Kidney (tissue), 14 donors: ENCODE measurements around the gene BAD. TPM values are rescaled to one million over a fixed set of nuclear protein-coding genes. Genes with fewer than 3 reads are reported as not detected.

ENCODE experiments used
- DNase-seq, 5 donors: peaks; one replicate each; pipeline ENCODE4 v3.0.0-alpha.2; 2013 to 2020
- FAIRE-seq: peaks from 2 replicates; lab custom pipeline; 2012; peaks lifted over from hg19 to GRCh38; lab: Jason Lieb, UNC
- H3K27ac ChIP-seq, 2 donors: one replicate each; pipeline ENCODE4 v1.7.0; 2013; ENCODE audit warnings: low read depth in 2 of 2, low read length in 2 of 2, inconsistent platforms in 1 of 2
- H3K27me3 ChIP-seq: one replicate; pipeline ENCODE4 v1.7.1; 2013; ENCODE audit warnings: low read length, inconsistent platforms; ENCODE audit not compliant: control insufficient read depth, insufficient read depth
- H3K36me3 ChIP-seq, 3 donors: one replicate each; pipeline versions ENCODE4 v1.7.0 to v1.7.1; 2013; ENCODE audit warnings: low read length in 3 of 3, control low read depth in 1 of 3, inconsistent platforms in 1 of 3; ENCODE audit not compliant: insufficient read depth in 3 of 3, control insufficient read depth in 2 of 3
- H3K4me1 ChIP-seq, 3 donors: one replicate each; pipeline versions ENCODE4 v1.7.0 to v1.7.1; 2013; ENCODE audit warnings: low read length in 3 of 3, inconsistent platforms in 1 of 3, low read depth in 1 of 3; ENCODE audit not compliant: control insufficient read depth in 2 of 3, insufficient read depth in 2 of 3
- H3K4me3 ChIP-seq, 3 donors: one replicate each; pipeline versions ENCODE4 v1.7.0 to v1.8.1; 2013; ENCODE audit warnings: low read length in 3 of 3, control low read depth in 1 of 3, inconsistent platforms in 1 of 3
- H3K9ac ChIP-seq, 3 donors: one replicate each; pipeline versions ENCODE4 v1.7.0 to v1.7.1; 2013; ENCODE audit warnings: low read length in 3 of 3, control low read depth in 1 of 3, inconsistent platforms in 1 of 3
- H3K9me3 ChIP-seq, 3 donors: one replicate each; pipeline versions ENCODE4 v1.7.0 to v1.7.1; 2013; ENCODE audit warnings: low read length in 3 of 3, control low read depth in 1 of 3, inconsistent platforms in 1 of 3; ENCODE audit not compliant: control insufficient read depth in 2 of 3, insufficient read depth in 1 of 3
- CTCF ChIP-seq: IDR thresholded peaks from 3 replicates; pipeline ENCODE4 v1.5.1; 2012; ENCODE audit warnings: mild to moderate bottlenecking, moderate library complexity, borderline replicate concordance; ENCODE audit not compliant: insufficient read depth; ENCODE audit errors: extremely low read depth
- intact Hi-C: fragments of 100-400 bp; cut with DNase I; formaldehyde crosslinking; loops from one replicate; pipeline ENCODE4 v1.11.1; 2022
- polyA plus RNA-seq: library from polyadenylated mRNA; stranded (reverse); fragments of 350-450 nt; fragmentation: Illumina TruSeq; extraction: RNeasy Lipid Tissue Mini Kit (QIAGEN cat#74804); gene quantifications from one replicate; pipeline ENCODE4 v1.2.3, GENCODE V29; 2014; ENCODE audit warnings: low read depth, low replicate concordance; ENCODE audit not compliant: insufficient read depth
- total RNA-seq: library from RNA; stranded (reverse); fragmentation: NEBNext Ultra II Directional; extraction: Animal tissue kit (Norgen Biotek cat#: 25700); gene quantifications from one replicate; pipeline ENCODE4 v1.2.1, GENCODE V29; 2021
- donor health status: control.
- donor health status: control.
- donor health status: control.
- donor health status: control.
- donor health status: control.
- donor health status: DM: yes; HTN: yes; CAD: no.
- donor health status: Normal renal cell carcinoma (clear cell type).

The BAD gene
- total and polyA plus RNA-seq, 2 donors from 2014 or later: 59.8 to 157 TPM

- intact Hi-C loops: no loop called here
- no peak for FAIRE-seq
Measured at GRCh38 chr11:64264371-64264852, 20.1 kb downstream of the BAD start.

GRCh38 chr11:64263947-64264317 lies 20.5 kb downstream of the BAD start:
- DNase-seq (no peak), FAIRE-seq (no peak)
- Histone ChIP-seq H3K9me3 (no peaks in the 10 kb centered on the region), H3K36me3 (peaks cover 0 to 8% (median 0%) of the 10 kb centered on the region in 3 donors), H3K27ac (no peak overlapping the region), H3K4me1 (peaks cover 0 to 12% (median 8%) of the 10 kb centered on the region in 3 donors), H3K9ac (no peak overlapping the region), H3K27me3 (no peaks in the 10 kb centered on the region), H3K4me3 (no peak overlapping the region)
- intact Hi-C loops: no loop called here
- no peak for TF ChIP-seq CTCF

More at GRCh38 chr11:64264371-64264852, 20.1 kb downstream of the BAD start:
- peaks cover 0 to 8% (median 0%) of the 10 kb centered on the region in 3 donors for H3K36me3 ChIP-seq
- no peaks in the 10 kb centered on the region for H3K27me3 ChIP-seq
- DNase-seq: peak in 1 of 5 donors; percentile 69
- no peak overlapping the region for H3K27ac ChIP-seq
- peaks cover 0 to 14% (median 9%) of the 10 kb centered on the region in 3 donors for H3K4me1 ChIP-seq
- no peak overlapping the region for H3K4me3 ChIP-seq
- no peak overlapping the region for H3K9ac ChIP-seq
- no peaks in the 10 kb centered on the region for H3K9me3 ChIP-seq
- no peak for TF ChIP-seq CTCF

GRCh38 chr11:64263021-64263946 lies 21.2 kb downstream of the BAD start:
- DNase-seq: peak; percentile 65 to 85 (median 73)

More at GRCh38 chr11:64263021-64263946, 21.2 kb downstream of the BAD start:
- no peak for FAIRE-seq
- peaks cover 0 to 5% (median 2%) of the 10 kb centered on the region in 3 donors for H3K4me1 ChIP-seq
- no peaks in the 10 kb centered on the region for H3K9me3 ChIP-seq
- peaks cover 0 to 10% (median 0%) of the 10 kb centered on the region in 3 donors for H3K36me3 ChIP-seq
- TF ChIP-seq CTCF: no peak
- intact Hi-C loops: no loop called here
- no peaks in the 10 kb centered on the region for H3K27me3 ChIP-seq
- no peak overlapping the region for H3K27ac ChIP-seq
- H3K4me3 ChIP-seq: no peak overlapping the region
- H3K9ac ChIP-seq: no peak overlapping the region
